ENCODE results near the gene RICTOR. TPM values are rescaled to one million over a fixed set of nuclear protein-coding genes. Genes with fewer than 3 reads are reported as not detected.

The RICTOR gene
- total RNA-seq, 1 experiment from 2014 or later = 21.7 TPM

DNA sequence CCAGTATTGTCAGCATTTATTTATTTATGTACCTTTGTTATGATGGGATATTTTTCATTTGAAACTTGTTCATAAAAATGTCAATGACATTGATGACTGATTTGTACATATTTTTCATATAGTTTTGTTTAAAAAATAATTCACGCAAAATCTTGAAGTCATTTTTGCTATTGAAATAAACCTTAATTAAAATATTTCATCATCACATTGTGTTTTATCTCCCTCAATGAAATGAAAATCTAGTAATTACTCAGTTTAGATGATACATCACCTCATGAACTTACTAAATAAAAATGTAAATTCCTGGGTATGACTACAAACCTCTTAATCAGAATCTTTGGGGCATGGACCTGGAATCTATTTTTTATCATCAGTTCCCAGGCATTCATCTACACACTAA, 138.8 kb downstream of the RICTOR start:
- H3K27ac ChIP-seq (ENCODE audit: low read depth, low read length) = no peak overlapping the region
- DNase-seq (ENCODE audit: low read depth, low spot score) (no peak), ATAC-seq (no peak)
- ChIA-PET CTCF (no interaction called here), POLR2A (no interaction called here), RAD21 (ENCODE audit: low non-redundant PET in 1 of 2, low total read pairs in 2 of 2, uncharacterized antibody in 2 of 2, unreplicated experiment in 2 of 2) (no interaction called here)
- BruUV-seq (replicated peaks) = no TSS peak
- no peaks in the 10 kb centered on the region for H3K9me2 ChIP-seq (ENCODE audit: insufficient read depth)
- H3K4me2 ChIP-seq (ENCODE audit: low read length) = no peak overlapping the region
- peaks cover 13 to 14% of the 10 kb centered on the region in 2 experiments; a peak in 2 of 4 replicates for H3K36me3 ChIP-seq (ENCODE audit: control insufficient read depth in 1 of 2, insufficient read depth in 2 of 2, low read length in 2 of 2)
- H2AFZ ChIP-seq (ENCODE audit: low read depth, low read length, poor library complexity, severe bottlenecking) = no peak overlapping the region
- TF ChIP-seq EGR1 (IDR thresholded peaks at IDR 0.05; ENCODE audit: low read depth) (no peak), EZH2phosphoT487 (IDR thresholded peaks at IDR 0.05; ENCODE audit: borderline replicate concordance) (no peak), YY1 (IDR thresholded peaks at IDR 0.05; ENCODE audit: extremely low read depth, insufficient replicate concordance, low read depth, low read length) (no peak), EZH2 (IDR thresholded peaks at IDR 0.05) (no peak), POLR2AphosphoS5 (IDR thresholded peaks at IDR 0.05; ENCODE audit: low read depth, low read length) (no peak), ELF1 (IDR thresholded peaks at IDR 0.05; ENCODE audit: borderline replicate concordance, low read depth) (no peak), JUND (IDR thresholded peaks at IDR 0.05) (no peak), POLR2A (IDR thresholded peaks at IDR 0.05; ENCODE audit: borderline replicate concordance, extremely low read depth, insufficient read depth, insufficient read length) (no peak)
- TF ChIP-seq, protein P1, sequence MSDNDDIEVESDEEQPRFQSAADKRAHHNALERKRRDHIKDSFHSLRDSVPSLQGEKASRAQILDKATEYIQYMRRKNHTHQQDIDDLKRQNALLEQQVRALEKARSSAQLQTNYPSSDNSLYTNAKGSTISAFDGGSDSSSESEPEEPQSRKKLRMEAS (IDR thresholded peaks at IDR 0.05) = no peak
- TF ChIP-seq, protein P2, sequence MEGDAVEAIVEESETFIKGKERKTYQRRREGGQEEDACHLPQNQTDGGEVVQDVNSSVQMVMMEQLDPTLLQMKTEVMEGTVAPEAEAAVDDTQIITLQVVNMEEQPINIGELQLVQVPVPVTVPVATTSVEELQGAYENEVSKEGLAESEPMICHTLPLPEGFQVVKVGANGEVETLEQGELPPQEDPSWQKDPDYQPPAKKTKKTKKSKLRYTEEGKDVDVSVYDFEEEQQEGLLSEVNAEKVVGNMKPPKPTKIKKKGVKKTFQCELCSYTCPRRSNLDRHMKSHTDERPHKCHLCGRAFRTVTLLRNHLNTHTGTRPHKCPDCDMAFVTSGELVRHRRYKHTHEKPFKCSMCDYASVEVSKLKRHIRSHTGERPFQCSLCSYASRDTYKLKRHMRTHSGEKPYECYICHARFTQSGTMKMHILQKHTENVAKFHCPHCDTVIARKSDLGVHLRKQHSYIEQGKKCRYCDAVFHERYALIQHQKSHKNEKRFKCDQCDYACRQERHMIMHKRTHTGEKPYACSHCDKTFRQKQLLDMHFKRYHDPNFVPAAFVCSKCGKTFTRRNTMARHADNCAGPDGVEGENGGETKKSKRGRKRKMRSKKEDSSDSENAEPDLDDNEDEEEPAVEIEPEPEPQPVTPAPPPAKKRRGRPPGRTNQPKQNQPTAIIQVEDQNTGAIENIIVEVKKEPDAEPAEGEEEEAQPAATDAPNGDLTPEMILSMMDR (IDR thresholded peaks at IDR 0.05 in 2 of 3, conservative IDR thresholded peaks at IDR 0.05 in 1 of 3; ENCODE audit: borderline replicate concordance in 1 of 3, insufficient read depth in 1 of 3, low read depth in 2 of 3, low read length in 2 of 3) = no peak
- TF ChIP-seq, protein P3, sequence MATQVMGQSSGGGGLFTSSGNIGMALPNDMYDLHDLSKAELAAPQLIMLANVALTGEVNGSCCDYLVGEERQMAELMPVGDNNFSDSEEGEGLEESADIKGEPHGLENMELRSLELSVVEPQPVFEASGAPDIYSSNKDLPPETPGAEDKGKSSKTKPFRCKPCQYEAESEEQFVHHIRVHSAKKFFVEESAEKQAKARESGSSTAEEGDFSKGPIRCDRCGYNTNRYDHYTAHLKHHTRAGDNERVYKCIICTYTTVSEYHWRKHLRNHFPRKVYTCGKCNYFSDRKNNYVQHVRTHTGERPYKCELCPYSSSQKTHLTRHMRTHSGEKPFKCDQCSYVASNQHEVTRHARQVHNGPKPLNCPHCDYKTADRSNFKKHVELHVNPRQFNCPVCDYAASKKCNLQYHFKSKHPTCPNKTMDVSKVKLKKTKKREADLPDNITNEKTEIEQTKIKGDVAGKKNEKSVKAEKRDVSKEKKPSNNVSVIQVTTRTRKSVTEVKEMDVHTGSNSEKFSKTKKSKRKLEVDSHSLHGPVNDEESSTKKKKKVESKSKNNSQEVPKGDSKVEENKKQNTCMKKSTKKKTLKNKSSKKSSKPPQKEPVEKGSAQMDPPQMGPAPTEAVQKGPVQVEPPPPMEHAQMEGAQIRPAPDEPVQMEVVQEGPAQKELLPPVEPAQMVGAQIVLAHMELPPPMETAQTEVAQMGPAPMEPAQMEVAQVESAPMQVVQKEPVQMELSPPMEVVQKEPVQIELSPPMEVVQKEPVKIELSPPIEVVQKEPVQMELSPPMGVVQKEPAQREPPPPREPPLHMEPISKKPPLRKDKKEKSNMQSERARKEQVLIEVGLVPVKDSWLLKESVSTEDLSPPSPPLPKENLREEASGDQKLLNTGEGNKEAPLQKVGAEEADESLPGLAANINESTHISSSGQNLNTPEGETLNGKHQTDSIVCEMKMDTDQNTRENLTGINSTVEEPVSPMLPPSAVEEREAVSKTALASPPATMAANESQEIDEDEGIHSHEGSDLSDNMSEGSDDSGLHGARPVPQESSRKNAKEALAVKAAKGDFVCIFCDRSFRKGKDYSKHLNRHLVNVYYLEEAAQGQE (IDR thresholded peaks at IDR 0.05; ENCODE audit: low read depth) = no peak
- H4K20me1 ChIP-seq (ENCODE audit: insufficient read depth) = no peaks in the 10 kb centered on the region
- H3K9me3 ChIP-seq (ENCODE audit: control insufficient read depth in 1 of 2, insufficient read depth in 1 of 2, low read depth in 1 of 2, low read length in 2 of 2) = no peaks in the 10 kb centered on the region
- H3K27me3 ChIP-seq (ENCODE audit: insufficient read depth, low read length) = no peaks in the 10 kb centered on the region
- H3K9ac ChIP-seq (ENCODE audit: low read length) = no peak overlapping the region
- no peak overlapping the region for H3K4me3 ChIP-seq (replicated peaks in 1 of 2; ENCODE audit: low read depth in 1 of 2, low read length in 2 of 2)
- H3K79me2 ChIP-seq (ENCODE audit: insufficient read depth, low read length) = no peaks in the 10 kb centered on the region
- intact Hi-C loops (cut with micrococcal nuclease) = no loop called here
- H3K4me1 ChIP-seq (ENCODE audit: control insufficient read depth in 1 of 2, insufficient read depth in 2 of 2, low read length in 2 of 2) = no peaks in the 10 kb centered on the region
